Right cardiac atrium (tissue), 5 donors: Measurements from ENCODE around the gene SH3PXD2A. TPM values are rescaled to one million over a fixed set of nuclear protein-coding genes. Genes with fewer than 3 reads are reported as not detected.

Experiments used
- ATAC-seq, 2 donors: fragments of 200-7000 bp; cut with Tn5 transposase; one replicate each; pipeline versions ENCODE4 v1.8.0 to v1.9.1; 2020; ENCODE audit warnings: moderate library complexity in 2 of 2, mild to moderate bottlenecking in 1 of 2
- DNase-seq, 3 donors: peaks; one replicate each; pipeline ENCODE4 v3.0.0-alpha.2; 2020
- H3K27ac ChIP-seq: one replicate; pipeline ENCODE4 v1.5.1; 2013; ENCODE audit warnings: mild to moderate bottlenecking, low read length, control low read depth, moderate library complexity
- H3K27me3 ChIP-seq: one replicate; pipeline ENCODE4 v1.6.1; 2013; ENCODE audit not compliant: control insufficient read depth, insufficient read depth
- H3K4me1 ChIP-seq: one replicate; pipeline ENCODE4 v1.6.1; 2013; ENCODE audit warnings: low read length; ENCODE audit not compliant: control insufficient read depth, insufficient read depth
- H3K4me3 ChIP-seq: one replicate; pipeline ENCODE4 v1.5.1; 2013; ENCODE audit warnings: low read length, control low read depth
- H3K9me3 ChIP-seq: one replicate; pipeline ENCODE4 v1.6.1; 2013; ENCODE audit warnings: low read length; ENCODE audit not compliant: control insufficient read depth
- WGBS: extraction: QIAGEN DNeasy Blood & Tissue Kit; methylation state at CpG from one replicate; pipeline ENCODE4 v1.1.7; 2013; 5-methylcytosine and 5-hydroxymethylcytosine counted together
- intact Hi-C, 4 donors: fragments of 100-400 bp; cut with DNase I; formaldehyde crosslinking; loops; one replicate each; pipeline versions ENCODE4 v1.11.0 to v1.14.0; 2022 to 2023
- polyA plus RNA-seq: library from polyadenylated mRNA; stranded (reverse); fragments of 200-250 nt; gene quantifications from one replicate; pipeline ENCODE4 v1.2.3, GENCODE V29; 2013
- total RNA-seq, 4 donors: library from RNA; stranded (reverse); fragmentation: NEBNext Ultra II Directional; extraction: Animal tissue kit (Norgen Biotek cat#: 25700); gene quantifications; one replicate each; pipeline ENCODE4 v1.2.1, GENCODE V29; 2021
- donor health status: healthy with polysubstance abuse.
- donor health status: DM: no; HTN: yes; CAD: no.
- donor health status: DM: no; HTN: no; CAD: no.
- donor health status: DM: no; HTN: yes; CAD: no; lungs with severe emphysema.
- donor health status: DM: yes; HTN: yes; CAD: no.

Gene SH3PXD2A
- total and polyA plus RNA-seq, 5 donors = 13.5 to 31.7 (median 30.9) TPM

DNA sequence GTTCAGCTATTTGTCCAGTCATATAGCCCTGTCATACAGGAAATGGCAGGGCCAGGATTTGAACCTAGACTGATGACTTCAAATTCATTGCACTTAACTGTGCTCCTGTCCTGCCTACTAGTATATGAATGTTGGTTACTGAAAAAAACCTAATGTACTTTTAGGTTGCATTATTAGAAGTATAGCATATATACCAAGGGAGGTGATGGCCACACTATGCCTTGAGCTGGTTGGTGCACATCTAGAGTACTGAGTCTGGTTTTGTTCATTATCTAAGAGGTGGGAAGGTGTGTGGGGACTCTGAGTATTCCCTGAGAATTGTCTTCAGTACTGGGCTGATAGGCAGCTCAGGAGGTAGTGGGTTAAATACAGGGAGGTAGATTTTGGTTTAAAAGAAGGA, 273.9 kb downstream of the SH3PXD2A start:
- DNase-seq = no peak
- intact Hi-C loops = no loop called here
- no peak for ATAC-seq
- Histone ChIP-seq H3K27ac (no peak overlapping the region), H3K4me3 (no peak overlapping the region), H3K4me1 (no peaks in the 10 kb centered on the region), H3K27me3 (no peaks in the 10 kb centered on the region), H3K9me3 (no peaks in the 10 kb centered on the region)

DNA sequence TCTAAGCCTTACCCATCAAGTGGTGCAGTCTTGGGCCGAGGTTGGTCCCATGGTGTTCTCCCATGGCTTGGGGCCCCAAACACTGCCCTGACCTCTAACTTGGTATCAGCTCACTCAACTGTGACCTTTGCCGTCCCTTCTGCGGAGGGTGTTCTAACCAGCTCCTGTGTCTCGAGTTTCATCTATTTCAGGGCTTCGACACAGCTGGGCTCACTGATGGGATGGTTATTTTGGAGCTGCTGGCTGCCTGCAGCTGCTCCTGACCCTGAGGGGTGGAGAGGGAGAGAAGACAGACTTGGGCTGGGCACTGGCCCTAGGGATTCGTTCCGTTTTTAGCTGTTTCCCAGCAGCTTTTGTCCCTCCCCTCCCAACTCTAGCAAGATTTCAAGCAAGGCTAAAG, 274.9 kb downstream of the SH3PXD2A start:
- peak in 1 of 2 donors; percentile 40 for ATAC-seq
- H3K27me3 ChIP-seq = no peaks in the 10 kb centered on the region
- no peaks in the 10 kb centered on the region for H3K4me1 ChIP-seq
- WGBS = 40% methylated on average over 7 of the region's 7 CpGs
- no peak for DNase-seq
- no peak overlapping the region for H3K27ac ChIP-seq
- intact Hi-C loops = no loop called here
- H3K9me3 ChIP-seq = no peaks in the 10 kb centered on the region
- H3K4me3 ChIP-seq = no peak overlapping the region

DNA sequence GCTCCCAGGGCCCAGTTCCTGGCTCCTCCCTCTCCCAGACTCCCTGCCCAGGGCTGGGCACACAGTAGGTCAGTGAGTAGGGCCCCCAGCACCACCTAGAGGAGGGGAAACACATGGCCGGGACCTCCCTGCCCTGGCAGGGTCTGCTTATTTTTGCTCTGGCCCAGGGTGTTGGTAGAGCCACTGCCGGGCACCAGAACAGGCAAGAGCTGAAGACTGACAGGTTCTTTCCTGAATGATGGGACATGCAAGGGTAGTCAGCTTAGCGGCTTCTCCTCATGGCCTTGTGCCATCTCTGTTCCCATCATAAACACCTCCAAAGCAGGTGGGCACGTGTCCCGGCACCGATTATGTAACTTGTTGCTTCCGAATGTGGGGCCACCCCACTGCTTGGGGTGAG, 275.4 kb downstream of the SH3PXD2A start:
- no peaks in the 10 kb centered on the region for H3K27me3 ChIP-seq

DNA sequence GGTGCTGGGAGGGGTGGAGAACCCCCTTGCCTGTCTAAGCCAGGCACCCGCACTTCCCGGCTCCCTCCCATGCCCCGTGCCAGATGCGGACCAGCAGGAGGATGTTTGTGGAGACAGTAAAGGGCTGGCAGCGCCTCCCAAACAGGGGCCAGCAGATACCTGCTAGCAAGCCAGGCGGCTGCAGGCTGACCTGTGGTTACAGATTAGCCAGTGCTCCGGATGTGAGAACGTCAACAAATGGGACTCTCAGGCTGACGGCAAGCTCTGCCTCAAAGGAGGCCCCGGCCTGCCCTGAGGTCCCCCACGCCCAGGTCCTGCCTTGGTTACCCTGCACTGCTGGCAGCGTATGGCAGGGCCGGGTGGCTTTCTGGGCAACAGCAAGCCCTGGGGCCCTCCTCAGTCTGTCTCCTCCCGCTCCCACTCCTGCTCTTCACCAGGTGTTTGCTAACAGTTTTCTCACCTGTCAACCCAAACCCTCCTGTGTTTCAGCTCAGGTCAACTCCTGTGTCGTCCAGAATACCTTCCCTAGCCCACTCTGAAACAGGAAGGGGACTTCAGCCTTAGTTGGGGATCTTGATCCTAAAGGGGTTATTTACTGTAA, 276.5 kb downstream of the SH3PXD2A start:
- WGBS = 74% methylated on average over 15 of the region's 15 CpGs
- Histone ChIP-seq H3K27me3 (no peaks in the 10 kb centered on the region), H3K9me3 (no peaks in the 10 kb centered on the region), H3K4me3 (no peak overlapping the region), H3K4me1 (no peaks in the 10 kb centered on the region), H3K27ac (no peak overlapping the region)
- intact Hi-C loops = no loop called here
- ATAC-seq (peak; percentile 19 to 38), DNase-seq (no peak)

More for the DNA sequence above, 275.4 kb downstream of the SH3PXD2A start:
- no peaks in the 10 kb centered on the region for H3K4me1 ChIP-seq
- H3K9me3 ChIP-seq = no peaks in the 10 kb centered on the region
- no peak for DNase-seq
- H3K27ac ChIP-seq = no peak overlapping the region
- ATAC-seq = no peak
- WGBS = 67% methylated on average over 7 of the region's 7 CpGs
- intact Hi-C loops = no loop called here
- H3K4me3 ChIP-seq = no peak overlapping the region

DNA sequence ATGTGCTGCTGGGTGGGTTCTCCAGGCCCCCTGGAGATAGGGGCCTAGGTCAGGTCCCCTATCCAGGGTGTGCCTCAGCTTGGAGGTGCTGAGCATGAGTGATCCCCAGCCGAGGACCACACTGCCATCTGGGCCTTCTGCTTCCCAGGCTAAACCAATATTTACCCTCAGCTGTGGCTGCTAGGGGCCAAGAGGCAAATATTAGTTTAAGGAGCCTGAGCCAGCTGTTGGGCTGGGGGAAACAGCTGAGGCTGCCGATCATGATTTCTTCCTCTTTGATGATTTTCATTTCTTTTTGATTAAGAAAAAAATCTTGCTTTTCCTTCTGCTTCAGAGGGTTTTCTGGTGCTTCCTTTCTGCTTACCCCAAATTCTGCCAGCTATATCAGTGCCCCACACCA, 278.5 kb downstream of the SH3PXD2A start:
- intact Hi-C loops = no loop called here
- ATAC-seq (no peak), DNase-seq (no peak)
- 64% methylated on average over 2 of the region's 2 CpGs for WGBS
- no peak overlapping the region for H3K27ac ChIP-seq
- H3K27me3 ChIP-seq = no peaks in the 10 kb centered on the region
- H3K4me3 ChIP-seq = no peak overlapping the region
- no peaks in the 10 kb centered on the region for H3K9me3 ChIP-seq
- no peaks in the 10 kb centered on the region for H3K4me1 ChIP-seq

DNA sequence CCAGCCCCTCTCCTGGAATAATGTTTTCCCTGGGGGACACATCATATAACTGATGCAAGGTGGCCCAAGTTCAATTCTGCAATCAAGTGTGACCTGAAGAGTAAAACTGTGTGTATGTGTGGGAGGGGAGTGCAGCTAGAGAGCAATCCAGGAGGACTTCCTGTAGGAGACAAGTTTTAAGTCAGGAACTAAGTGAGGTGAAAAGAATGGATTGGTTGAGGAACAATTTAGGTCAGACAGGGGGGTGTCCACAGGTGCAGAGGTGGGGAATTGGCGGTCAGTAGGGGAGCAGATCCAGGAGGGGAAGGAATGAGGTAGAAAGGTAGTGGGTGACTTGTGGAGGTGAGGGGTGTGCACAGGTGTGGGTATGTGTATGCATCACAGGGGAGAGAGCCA, 279.3 kb downstream of the SH3PXD2A start:
- ATAC-seq (no peak), DNase-seq (no peak)
- intact Hi-C loops = no loop called here

DNA sequence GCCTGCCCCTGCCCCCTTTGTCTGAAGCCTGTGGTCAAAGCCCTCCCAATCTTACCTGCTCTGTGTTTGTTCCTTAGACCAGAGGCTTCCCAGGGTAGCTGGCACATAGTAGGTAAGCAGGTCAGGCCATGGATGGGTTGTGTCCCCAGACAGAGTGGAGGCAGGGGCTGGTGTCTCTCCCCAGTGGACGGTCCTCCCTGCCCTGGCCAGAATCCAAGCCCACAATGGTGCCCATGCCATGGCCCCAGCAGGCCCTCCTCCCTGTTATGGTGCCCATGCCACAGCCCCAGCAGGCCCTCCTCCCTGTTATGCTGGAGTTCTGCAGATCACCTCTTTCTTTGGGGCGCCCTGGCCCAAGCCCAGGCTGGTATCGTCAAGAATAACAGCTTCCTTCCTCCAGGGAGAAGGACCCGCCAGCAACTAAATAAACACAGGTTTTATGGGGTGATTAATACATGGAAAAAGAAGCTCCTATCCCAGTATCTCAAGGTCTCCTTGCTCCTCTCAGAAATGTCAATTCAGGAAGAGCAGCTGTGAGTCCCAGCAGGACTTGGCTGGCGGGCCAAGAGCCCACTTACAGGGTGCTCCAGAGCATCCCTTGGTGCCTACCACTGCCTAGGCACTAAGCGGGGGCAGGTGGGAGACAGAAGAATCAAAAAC, 279.8 kb downstream of the SH3PXD2A start:
- WGBS = 77% methylated on average over 6 of the region's 6 CpGs
- no peak overlapping the region for H3K27ac ChIP-seq
- DNase-seq = peak in 1 of 3 donors; percentile 39
- H3K9me3 ChIP-seq = no peaks in the 10 kb centered on the region
- H3K4me1 ChIP-seq = no peaks in the 10 kb centered on the region
- no peaks in the 10 kb centered on the region for H3K27me3 ChIP-seq
- intact Hi-C loops = no loop called here
- no peak overlapping the region for H3K4me3 ChIP-seq
- ATAC-seq = no peak

More for the DNA sequence above, 279.3 kb downstream of the SH3PXD2A start:
- H3K4me3 ChIP-seq = no peak overlapping the region
- no peaks in the 10 kb centered on the region for H3K4me1 ChIP-seq
- H3K9me3 ChIP-seq = no peaks in the 10 kb centered on the region
- H3K27me3 ChIP-seq = no peaks in the 10 kb centered on the region
- H3K27ac ChIP-seq = no peak overlapping the region
- 100% methylated on average over 1 of the region's 1 CpG for WGBS

DNA sequence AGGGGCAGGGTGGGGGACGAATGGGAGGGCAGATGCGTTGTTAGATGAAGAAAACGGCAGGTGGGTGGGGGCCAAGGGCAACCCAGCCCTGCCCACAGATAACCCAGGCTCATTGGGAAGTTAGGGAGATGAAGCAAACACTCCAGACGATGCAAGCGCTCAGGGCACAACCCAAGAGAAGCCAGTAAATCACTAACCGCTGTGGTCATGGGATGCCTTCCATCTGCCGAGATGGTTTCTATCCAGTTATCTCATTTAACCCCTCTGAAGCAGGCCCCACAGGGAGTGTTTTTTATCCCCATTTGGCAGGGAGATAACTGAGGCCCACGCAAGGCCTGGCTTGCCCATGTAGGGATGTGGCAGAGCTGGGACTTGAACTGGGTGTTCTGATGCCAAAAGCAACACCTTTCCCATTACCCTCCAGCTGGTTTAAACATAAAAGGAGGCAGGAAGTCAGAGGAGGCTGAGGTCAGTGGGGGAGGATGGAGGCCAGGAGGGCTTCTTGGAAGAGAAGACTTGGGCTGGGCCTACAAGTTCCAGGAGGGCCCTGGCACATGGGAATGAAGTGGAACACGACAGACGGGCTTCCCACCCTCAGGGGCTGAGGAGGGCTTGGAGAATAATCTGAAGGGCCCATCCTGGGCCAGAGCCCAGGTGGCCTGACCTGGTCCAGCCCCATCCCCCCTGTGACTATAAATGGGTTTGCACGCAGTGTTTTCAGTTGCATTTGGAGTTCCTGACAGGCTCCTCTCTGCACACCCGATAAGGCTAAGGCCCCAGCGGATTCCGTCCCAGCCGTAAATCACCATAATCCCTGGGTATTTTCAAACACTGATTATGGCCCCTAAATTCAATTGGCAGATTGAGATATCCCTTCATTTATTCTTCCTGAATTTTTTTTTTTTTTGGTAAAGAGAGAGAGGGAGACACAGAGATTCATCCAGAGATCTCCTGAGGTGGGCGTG, 281.0 kb downstream of the SH3PXD2A start:
- 78% methylated on average over 16 of the region's 16 CpGs for WGBS
- ATAC-seq = no peak
- no peaks in the 10 kb centered on the region for H3K27me3 ChIP-seq
- no peaks in the 10 kb centered on the region for H3K4me1 ChIP-seq
- no peak overlapping the region for H3K4me3 ChIP-seq
- DNase-seq = peak in 1 of 3 donors; percentile 35
- intact Hi-C loops = no loop called here
- H3K9me3 ChIP-seq = no peaks in the 10 kb centered on the region
- H3K27ac ChIP-seq = no peak overlapping the region

DNA sequence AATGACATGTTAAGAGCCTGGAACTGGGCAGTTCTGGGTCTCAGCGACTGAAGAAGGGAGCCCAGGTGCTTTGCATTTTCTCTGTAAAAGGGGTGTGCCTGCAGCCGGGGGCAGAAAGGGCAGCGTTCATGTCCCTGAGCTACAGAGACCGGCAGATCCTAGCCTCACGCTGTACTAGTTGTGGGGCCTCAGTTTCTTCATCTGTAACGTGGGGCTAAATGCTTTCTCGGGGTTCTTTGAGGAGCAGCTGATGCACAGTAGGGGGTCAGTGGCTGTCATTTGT, 282.2 kb downstream of the SH3PXD2A start:
- H3K4me1 ChIP-seq = no peaks in the 10 kb centered on the region
- no peaks in the 10 kb centered on the region for H3K9me3 ChIP-seq
- peak in 1 of 3 donors; percentile 6 for DNase-seq
- no peak overlapping the region for H3K4me3 ChIP-seq
- ATAC-seq = no peak
- H3K27me3 ChIP-seq = no peaks in the 10 kb centered on the region
- H3K27ac ChIP-seq = no peak overlapping the region
- intact Hi-C loops = no loop called here
- WGBS = 91% methylated on average over 7 of the region's 7 CpGs

DNA sequence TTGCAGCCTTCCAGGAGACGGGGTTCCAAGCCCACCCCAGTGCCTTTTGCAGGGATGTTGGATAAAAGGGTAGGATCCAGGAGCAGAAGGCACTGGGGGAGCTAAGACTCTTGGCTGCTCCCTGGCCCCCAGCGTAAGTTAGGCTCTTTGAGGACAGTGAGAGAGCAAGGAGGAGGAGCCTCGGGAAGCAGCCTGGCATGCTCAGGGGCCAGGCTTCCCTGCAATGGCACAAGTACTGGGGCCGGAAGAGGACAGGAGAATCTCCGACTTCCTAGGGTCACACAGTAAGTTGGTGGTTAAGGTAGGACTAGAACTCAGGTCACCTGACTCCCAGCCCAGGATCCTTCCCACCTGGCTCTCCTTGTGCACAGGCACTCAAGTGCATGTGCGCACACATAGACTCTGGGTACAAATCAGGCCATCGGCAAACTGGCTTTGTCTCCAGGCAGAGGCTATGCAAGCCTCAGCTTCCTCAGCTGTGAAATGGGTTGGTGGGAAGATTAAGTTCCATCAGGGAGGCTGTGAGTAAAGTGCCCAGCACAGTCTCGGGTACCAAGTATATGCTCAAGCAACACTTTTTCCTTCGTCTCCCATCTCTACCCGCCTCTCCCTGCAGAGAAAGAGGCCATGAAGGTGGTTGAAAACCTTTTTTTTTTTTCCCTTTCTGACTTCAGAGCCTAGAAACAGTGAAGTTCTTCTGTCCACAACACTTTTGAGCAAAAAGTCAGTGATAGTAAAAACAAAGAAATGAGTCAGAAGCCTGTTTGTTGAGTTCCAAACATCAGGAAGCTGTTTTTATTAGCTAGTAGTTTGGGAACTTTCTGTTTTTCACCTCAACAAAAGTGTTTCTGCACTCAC, 282.8 kb downstream of the SH3PXD2A start:
- no peak for ATAC-seq
- Histone ChIP-seq H3K27me3 (no peaks in the 10 kb centered on the region), H3K4me1 (no peaks in the 10 kb centered on the region), H3K4me3 (no peak overlapping the region), H3K9me3 (no peaks in the 10 kb centered on the region), H3K27ac (no peak overlapping the region)
- 84% methylated on average over 10 of the region's 10 CpGs for WGBS
- intact Hi-C loops = no loop called here
- DNase-seq = peak in 1 of 3 donors; percentile 36
